HL-60 (cell line): ENCODE results near the gene ITGA6.

ENCODE experiments used
- DNase-seq, 2 experiments: peaks; one replicate each; pipeline ENCODE4 v3.0.0-alpha.2; 2010 to 2020; ENCODE audit warnings: low read depth in 1 of 2, low spot score in 1 of 2
- H3K27ac ChIP-seq: fragments of 250-450 bp; sonication (Bioruptor Pico); replicated peaks from 2 replicates; pipeline ENCODE4 v1.5.1; 2020; ENCODE audit warnings: mild to moderate bottlenecking, moderate library complexity
- H3K27me3 ChIP-seq: fragments of 250-450 bp; sonication (Bioruptor Pico); 2 replicates; pipeline ENCODE4 v1.5.1; 2021; ENCODE audit warnings: mild to moderate bottlenecking, moderate library complexity; ENCODE audit not compliant: insufficient read depth, poor library complexity, severe bottlenecking
- H3K4me3 ChIP-seq: replicated peaks from 2 replicates; pipeline ENCODE4 v1.5.1; 2011; ENCODE audit warnings: mild to moderate bottlenecking, control low read depth, low read length; ENCODE audit not compliant: insufficient read depth
- CTCF ChIP-seq: IDR thresholded peaks from one replicate; pipeline ENCODE4 v1.5.1; 2011; ENCODE audit warnings: low read length, control low read depth, inconsistent platforms; ENCODE audit not compliant: insufficient read depth
- GABPA ChIP-seq: IDR thresholded peaks from 2 replicates; pipeline ENCODE4 v1.6.1; 2012; ENCODE audit warnings: low read depth
- POLR2AphosphoS5 ChIP-seq: IDR thresholded peaks from 2 replicates; pipeline ENCODE4 v1.6.1; 2012; ENCODE audit warnings: low read depth
- REST ChIP-seq: IDR thresholded peaks from 2 replicates; pipeline ENCODE4 v1.6.1; 2012; ENCODE audit warnings: low read depth; ENCODE audit not compliant: insufficient replicate concordance
- SPI1 ChIP-seq: IDR thresholded peaks from 2 replicates; pipeline ENCODE4 v1.6.1; 2012; ENCODE audit warnings: low read depth, mild to moderate bottlenecking, borderline replicate concordance

ITGA6 gene

GRCh38 chr2:172436889-172437288 lies 9.5 kb downstream of the ITGA6 start:
- H3K27ac ChIP-seq = no peak overlapping the region
- TF ChIP-seq GABPA (no peak), CTCF (no peak), POLR2AphosphoS5 (no peak), SPI1 (no peak), REST (no peak)
- H3K27me3 ChIP-seq = no peaks in the 10 kb centered on the region

GRCh38 chr2:172437419-172438341 lies 10.3 kb downstream of the ITGA6 start:
- Histone ChIP-seq H3K27ac (no peak overlapping the region), H3K4me3 (no peak overlapping the region), H3K27me3 (no peaks in the 10 kb centered on the region)
- TF ChIP-seq GABPA = no peak
- TF ChIP-seq REST = no peak
- peak; percentile 87 for TF ChIP-seq SPI1
- TF ChIP-seq POLR2AphosphoS5 = no peak
- no peak for TF ChIP-seq CTCF
- peak in 1 of 2 experiments; percentile 27 for DNase-seq

More at GRCh38 chr2:172436889-172437288, 9.5 kb downstream of the ITGA6 start:
- no peak overlapping the region for H3K4me3 ChIP-seq
- DNase-seq = no peak

GRCh38 chr2:172438741-172439508 lies 11.5 kb downstream of the ITGA6 start:
- no peaks in the 10 kb centered on the region for H3K27me3 ChIP-seq
- no peak overlapping the region for H3K27ac ChIP-seq
- no peak for TF ChIP-seq SPI1
- TF ChIP-seq REST = no peak
- TF ChIP-seq GABPA = no peak
- TF ChIP-seq CTCF = no peak
- no peak for TF ChIP-seq POLR2AphosphoS5
- no peak overlapping the region for H3K4me3 ChIP-seq
- no peak for DNase-seq
